GM23338 (cell line): ENCODE data around the gene B4GALT2. TPM values are rescaled to one million over a fixed set of nuclear protein-coding genes. Genes with fewer than 3 reads are reported as not detected.

Experiments
- ATAC-seq: fragments of 200-7000 bp; cut with Tn5 transposase; 3 replicates; pipeline ENCODE4 v1.9.1; 2020
- DNase-seq: peaks from one replicate; pipeline ENCODE4 v3.0.0-alpha.2; 2015; ENCODE audit warnings: low spot score
- H2AFZ ChIP-seq: fragments of 200-600 bp; sonication (generic); 2 replicates; pipeline ENCODE4 v1.8.0; 2016; ENCODE audit warnings: antibody characterized with exemption, mild to moderate bottlenecking, moderate library complexity
- H3F3A ChIP-seq: fragments of 200-600 bp; sonication (generic); replicated peaks from 2 replicates; pipeline ENCODE4 v1.8.0; 2017; ENCODE audit warnings: antibody characterized with exemption, mixed run types, low read depth
- H3K27ac ChIP-seq: fragments of 200-600 bp; sonication (generic); 2 replicates; pipeline ENCODE4 v1.6.1; 2016; ENCODE audit warnings: low read depth
- H3K27me3 ChIP-seq: fragments of 200-600 bp; sonication (generic); 2 replicates; pipeline ENCODE4 v1.8.0; 2016; ENCODE audit warnings: mild to moderate bottlenecking, mixed run types, moderate library complexity; ENCODE audit not compliant: insufficient read depth
- H3K36me3 ChIP-seq: fragments of 200-600 bp; sonication (generic); 2 replicates; pipeline ENCODE4 v1.8.0; 2016; ENCODE audit warnings: mild to moderate bottlenecking; ENCODE audit not compliant: insufficient read depth
- H3K4me1 ChIP-seq: fragments of 200-600 bp; sonication (generic); 2 replicates; pipeline ENCODE4 v1.8.0; 2016; ENCODE audit warnings: mild to moderate bottlenecking, moderate library complexity; ENCODE audit not compliant: insufficient read depth
- H3K4me2 ChIP-seq: fragments of 200-600 bp; sonication (generic); 2 replicates; pipeline ENCODE4 v1.7.1; 2017; ENCODE audit warnings: mixed run types
- H3K4me3 ChIP-seq: fragments of 200-600 bp; sonication (generic); 2 replicates; pipeline ENCODE4 v1.6.1; 2016; ENCODE audit warnings: mixed run types
- H3K79me2 ChIP-seq: fragments of 200-600 bp; sonication (generic); replicated peaks from 2 replicates; pipeline ENCODE4 v1.8.0; 2017; ENCODE audit warnings: mild to moderate bottlenecking; ENCODE audit not compliant: insufficient read depth
- H3K9me2 ChIP-seq: fragments of 200-600 bp; sonication (generic); 2 replicates; pipeline ENCODE4 v1.8.0; 2017; ENCODE audit not compliant: insufficient read depth
- H4K20me1 ChIP-seq: fragments of 200-600 bp; sonication (generic); replicated peaks from 2 replicates; pipeline ENCODE4 v1.8.0; 2017; ENCODE audit warnings: mild to moderate bottlenecking; ENCODE audit not compliant: insufficient read depth
- H3K27ac Mint-ChIP-seq: 2 replicates; pipeline ENCODE4 v1.8.0; 2020; ENCODE audit warnings: inconsistent platforms, mild to moderate bottlenecking, moderate library complexity, mixed read lengths
- H3K27me3 Mint-ChIP-seq: 3 replicates; pipeline ENCODE4 v1.8.0; 2022; ENCODE audit warnings: low read depth, mild to moderate bottlenecking, moderate library complexity, mixed read lengths, inconsistent platforms; ENCODE audit not compliant: insufficient read depth, poor library complexity
- H3K36me3 Mint-ChIP-seq: 3 replicates; pipeline ENCODE4 v1.8.0; 2021; ENCODE audit warnings: low read depth, mild to moderate bottlenecking, inconsistent platforms, moderate library complexity, mixed read lengths
- H3K4me1 Mint-ChIP-seq: 3 replicates; pipeline ENCODE4 v1.8.0; 2020; ENCODE audit warnings: mild to moderate bottlenecking, inconsistent platforms, mixed read lengths
- H3K4me3 Mint-ChIP-seq: 3 replicates; pipeline ENCODE4 v1.8.0; 2021; ENCODE audit warnings: moderate library complexity, mild to moderate bottlenecking, inconsistent platforms, mixed read lengths
- H3K9me3 Mint-ChIP-seq: 3 replicates; pipeline ENCODE4 v1.8.0; 2020; ENCODE audit warnings: moderate library complexity, mild to moderate bottlenecking, inconsistent platforms, mixed read lengths
- CREB1 ChIP-seq: fragments of 250-450 bp; sonication (Bioruptor Pico); IDR thresholded peaks from 2 replicates; pipeline ENCODE4 v1.5.0; 2020; ENCODE audit warnings: low read depth, mild to moderate bottlenecking, moderate library complexity
- EZH2 ChIP-seq: fragments of 200-600 bp; sonication (generic); IDR thresholded peaks from one replicate; pipeline ENCODE4 v1.8.0; 2017; ENCODE audit warnings: antibody characterized with exemption, mild to moderate bottlenecking, low read depth; ENCODE audit not compliant: unreplicated experiment
- EZH2phosphoT487 ChIP-seq: fragments of 200-600 bp; sonication (generic); IDR thresholded peaks from one replicate; pipeline ENCODE4 v1.8.1; 2018; ENCODE audit warnings: antibody characterized with exemption; ENCODE audit not compliant: unreplicated experiment
- JUNB ChIP-seq: IDR thresholded peaks from one replicate; pipeline ENCODE4 v1.6.1; 2016; ENCODE audit warnings: antibody characterized with exemption; ENCODE audit not compliant: unreplicated experiment
- NANOG ChIP-seq: IDR thresholded peaks from 2 replicates; pipeline ENCODE4 v1.6.1; 2016; ENCODE audit warnings: antibody characterized with exemption, borderline replicate concordance
- POLR2AphosphoS5 ChIP-seq: IDR thresholded peaks from 2 replicates; pipeline ENCODE4 v1.6.1; 2016; ENCODE audit warnings: antibody characterized with exemption, low read depth
- STAT1 ChIP-seq: IDR thresholded peaks from one replicate; pipeline ENCODE4 v1.6.1; 2016; ENCODE audit warnings: antibody characterized with exemption; ENCODE audit not compliant: unreplicated experiment
- ZNF114 ChIP-seq: fragments of 250-450 bp; sonication (Bioruptor Pico); IDR thresholded peaks from 2 replicates; pipeline ENCODE4 v1.5.0; 2020; ENCODE audit warnings: mild to moderate bottlenecking, moderate library complexity
- ZNF331 ChIP-seq: fragments of 250-450 bp; sonication (Bioruptor Pico); IDR thresholded peaks from 2 replicates; pipeline ENCODE4 v1.5.0; 2020; ENCODE audit warnings: low read depth, mild to moderate bottlenecking, moderate library complexity
- polyA plus RNA-seq: library from polyadenylated mRNA; unstranded; fragments of >200 nt; fragmentation: Nextera tagmentation; extraction: Ambion mirVana; gene quantifications from 2 replicates; pipeline ENCODE4 v1.2.1, GENCODE V29; 2016
- total RNA-seq: library from RNA; depleted of rRNA; stranded (reverse); fragments of >200 nt; shearing (Covaris generic); gene quantifications from 2 replicates; pipeline ENCODE4 v1.2.3, GENCODE V29; 2014
- TF ChIP-seq, protein P1 (sequence below): fragments of 250-450 bp; sonication (Bioruptor Pico); IDR thresholded peaks from 2 replicates; pipeline ENCODE4 v1.5.0; 2020; ENCODE audit warnings: mild to moderate bottlenecking, moderate library complexity
- TF ChIP-seq, protein P2 (sequence below): IDR thresholded peaks from 2 replicates; pipeline ENCODE4 v1.6.1; 2016; ENCODE audit warnings: antibody characterized with exemption
- TF ChIP-seq, protein P3 (sequence below), 2 experiments: fragments of 200-600 bp in 1 of 2; sonication (generic) in 1 of 2; conservative IDR thresholded peaks; 2 replicates each; pipeline versions ENCODE4 v1.5.1 to v1.6.1; 2016 to 2017; ENCODE audit warnings: antibody characterized with exemption in 2 of 2, low read depth in 2 of 2, mild to moderate bottlenecking in 2 of 2, moderate library complexity in 1 of 2

The B4GALT2 gene
- total and polyA plus RNA-seq, 2 experiments from 2014 or later = 22.4 to 63.1 TPM

DNA sequence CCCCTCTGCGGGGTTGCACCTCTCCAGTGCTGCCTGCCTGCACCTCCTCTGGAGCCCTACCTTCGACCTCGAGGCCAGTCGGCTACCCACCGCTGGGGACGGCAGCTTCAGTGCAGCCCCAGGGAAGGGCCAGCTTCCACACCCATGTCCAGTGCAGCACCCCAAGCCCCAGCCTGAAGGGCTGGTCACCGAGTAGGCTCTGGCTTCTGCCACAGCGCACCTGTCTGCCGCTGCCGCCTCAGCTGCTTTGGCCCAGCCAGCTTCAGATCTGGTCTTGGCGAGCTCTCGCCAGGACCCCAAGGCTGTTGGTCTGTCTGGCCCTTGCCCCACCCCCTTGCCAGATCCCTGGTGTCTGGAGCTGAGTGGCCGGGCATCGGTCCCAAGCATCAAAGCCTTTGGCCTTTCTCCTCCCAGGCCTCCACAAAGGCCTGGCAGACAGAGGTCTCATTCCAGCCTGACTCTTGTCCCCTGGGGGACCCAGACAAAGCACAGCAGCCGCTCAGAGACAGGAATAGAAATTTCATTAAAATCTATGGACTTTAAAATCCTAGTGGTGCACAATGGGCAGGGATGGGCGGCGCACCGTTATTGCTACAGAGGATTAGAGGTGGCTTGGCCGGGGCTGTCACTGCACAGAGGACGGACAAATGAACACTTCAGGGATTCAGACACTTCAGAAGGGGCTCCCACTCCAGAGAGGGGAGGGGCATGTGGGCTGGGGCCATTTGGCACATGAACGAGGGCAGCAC lies 17.1 kb downstream of the B4GALT2 start:
- H3F3A ChIP-seq = peaks cover 13% of the 10 kb centered on the region
- Mint-ChIP-seq H3K9me3 (no peaks in the 10 kb centered on the region), H3K4me1 (peaks cover 29% of the 10 kb centered on the region), H3K4me3 (no peak overlapping the region), H3K36me3 (peaks cover 30% of the 10 kb centered on the region), H3K27me3 (peaks cover 34% of the 10 kb centered on the region), H3K27ac (no peak overlapping the region)
- no peak overlapping the region for H3K27ac ChIP-seq
- H3K36me3 ChIP-seq = 0 out of 2 replicates have a peak, but pooled peaks cover 3% of the 10 kb centered on the region
- H3K9me2 ChIP-seq = no peaks in the 10 kb centered on the region
- H3K27me3 ChIP-seq = peaks cover 6% of the 10 kb centered on the region; the same call in 1 of the 2 replicates
- TF ChIP-seq STAT1 (no peak), CREB1 (no peak), ZNF331 (CRISPR knock-in tag) (no peak), NANOG (no peak), ZNF114 (CRISPR knock-in tag) (no peak), JUNB (no peak), EZH2phosphoT487 (no peak), EZH2 (no peak), POLR2AphosphoS5 (no peak)
- TF ChIP-seq, protein P1, sequence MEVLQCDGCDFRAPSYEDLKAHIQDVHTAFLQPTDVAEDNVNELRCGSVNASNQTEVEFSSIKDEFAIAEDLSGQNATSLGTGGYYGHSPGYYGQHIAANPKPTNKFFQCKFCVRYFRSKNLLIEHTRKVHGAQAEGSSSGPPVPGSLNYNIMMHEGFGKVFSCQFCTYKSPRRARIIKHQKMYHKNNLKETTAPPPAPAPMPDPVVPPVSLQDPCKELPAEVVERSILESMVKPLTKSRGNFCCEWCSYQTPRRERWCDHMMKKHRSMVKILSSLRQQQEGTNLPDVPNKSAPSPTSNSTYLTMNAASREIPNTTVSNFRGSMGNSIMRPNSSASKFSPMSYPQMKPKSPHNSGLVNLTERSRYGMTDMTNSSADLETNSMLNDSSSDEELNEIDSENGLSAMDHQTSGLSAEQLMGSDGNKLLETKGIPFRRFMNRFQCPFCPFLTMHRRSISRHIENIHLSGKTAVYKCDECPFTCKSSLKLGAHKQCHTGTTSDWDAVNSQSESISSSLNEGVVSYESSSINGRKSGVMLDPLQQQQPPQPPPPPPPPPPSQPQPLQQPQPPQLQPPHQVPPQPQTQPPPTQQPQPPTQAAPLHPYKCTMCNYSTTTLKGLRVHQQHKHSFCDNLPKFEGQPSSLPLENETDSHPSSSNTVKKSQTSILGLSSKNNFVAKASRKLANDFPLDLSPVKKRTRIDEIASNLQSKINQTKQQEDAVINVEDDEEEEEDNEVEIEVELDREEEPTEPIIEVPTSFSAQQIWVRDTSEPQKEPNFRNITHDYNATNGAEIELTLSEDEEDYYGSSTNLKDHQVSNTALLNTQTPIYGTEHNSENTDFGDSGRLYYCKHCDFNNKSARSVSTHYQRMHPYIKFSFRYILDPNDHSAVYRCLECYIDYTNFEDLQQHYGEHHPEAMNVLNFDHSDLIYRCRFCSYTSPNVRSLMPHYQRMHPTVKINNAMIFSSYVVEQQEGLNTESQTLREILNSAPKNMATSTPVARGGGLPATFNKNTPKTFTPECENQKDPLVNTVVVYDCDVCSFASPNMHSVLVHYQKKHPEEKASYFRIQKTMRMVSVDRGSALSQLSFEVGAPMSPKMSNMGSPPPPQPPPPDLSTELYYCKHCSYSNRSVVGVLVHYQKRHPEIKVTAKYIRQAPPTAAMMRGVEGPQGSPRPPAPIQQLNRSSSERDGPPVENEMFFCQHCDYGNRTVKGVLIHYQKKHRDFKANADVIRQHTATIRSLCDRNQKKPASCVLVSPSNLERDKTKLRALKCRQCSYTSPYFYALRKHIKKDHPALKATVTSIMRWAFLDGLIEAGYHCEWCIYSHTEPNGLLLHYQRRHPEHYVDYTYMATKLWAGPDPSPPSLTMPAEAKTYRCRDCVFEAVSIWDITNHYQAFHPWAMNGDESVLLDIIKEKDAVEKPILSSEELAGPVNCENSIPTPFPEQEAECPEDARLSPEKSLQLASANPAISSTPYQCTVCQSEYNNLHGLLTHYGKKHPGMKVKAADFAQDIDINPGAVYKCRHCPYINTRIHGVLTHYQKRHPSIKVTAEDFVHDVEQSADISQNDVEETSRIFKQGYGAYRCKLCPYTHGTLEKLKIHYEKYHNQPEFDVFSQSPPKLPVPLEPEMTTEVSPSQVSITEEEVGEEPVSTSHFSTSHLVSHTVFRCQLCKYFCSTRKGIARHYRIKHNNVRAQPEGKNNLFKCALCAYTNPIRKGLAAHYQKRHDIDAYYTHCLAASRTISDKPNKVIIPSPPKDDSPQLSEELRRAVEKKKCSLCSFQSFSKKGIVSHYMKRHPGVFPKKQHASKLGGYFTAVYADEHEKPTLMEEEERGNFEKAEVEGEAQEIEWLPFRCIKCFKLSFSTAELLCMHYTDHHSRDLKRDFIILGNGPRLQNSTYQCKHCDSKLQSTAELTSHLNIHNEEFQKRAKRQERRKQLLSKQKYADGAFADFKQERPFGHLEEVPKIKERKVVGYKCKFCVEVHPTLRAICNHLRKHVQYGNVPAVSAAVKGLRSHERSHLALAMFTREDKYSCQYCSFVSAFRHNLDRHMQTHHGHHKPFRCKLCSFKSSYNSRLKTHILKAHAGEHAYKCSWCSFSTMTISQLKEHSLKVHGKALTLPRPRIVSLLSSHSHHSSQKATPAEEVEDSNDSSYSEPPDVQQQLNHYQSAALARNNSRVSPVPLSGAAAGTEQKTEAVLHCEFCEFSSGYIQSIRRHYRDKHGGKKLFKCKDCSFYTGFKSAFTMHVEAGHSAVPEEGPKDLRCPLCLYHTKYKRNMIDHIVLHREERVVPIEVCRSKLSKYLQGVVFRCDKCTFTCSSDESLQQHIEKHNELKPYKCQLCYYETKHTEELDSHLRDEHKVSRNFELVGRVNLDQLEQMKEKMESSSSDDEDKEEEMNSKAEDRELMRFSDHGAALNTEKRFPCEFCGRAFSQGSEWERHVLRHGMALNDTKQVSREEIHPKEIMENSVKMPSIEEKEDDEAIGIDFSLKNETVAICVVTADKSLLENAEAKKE (CRISPR knock-in tag) = no peak
- TF ChIP-seq, protein P2, sequence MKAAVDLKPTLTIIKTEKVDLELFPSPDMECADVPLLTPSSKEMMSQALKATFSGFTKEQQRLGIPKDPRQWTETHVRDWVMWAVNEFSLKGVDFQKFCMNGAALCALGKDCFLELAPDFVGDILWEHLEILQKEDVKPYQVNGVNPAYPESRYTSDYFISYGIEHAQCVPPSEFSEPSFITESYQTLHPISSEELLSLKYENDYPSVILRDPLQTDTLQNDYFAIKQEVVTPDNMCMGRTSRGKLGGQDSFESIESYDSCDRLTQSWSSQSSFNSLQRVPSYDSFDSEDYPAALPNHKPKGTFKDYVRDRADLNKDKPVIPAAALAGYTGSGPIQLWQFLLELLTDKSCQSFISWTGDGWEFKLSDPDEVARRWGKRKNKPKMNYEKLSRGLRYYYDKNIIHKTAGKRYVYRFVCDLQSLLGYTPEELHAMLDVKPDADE = no peak
- TF ChIP-seq, protein P3, sequence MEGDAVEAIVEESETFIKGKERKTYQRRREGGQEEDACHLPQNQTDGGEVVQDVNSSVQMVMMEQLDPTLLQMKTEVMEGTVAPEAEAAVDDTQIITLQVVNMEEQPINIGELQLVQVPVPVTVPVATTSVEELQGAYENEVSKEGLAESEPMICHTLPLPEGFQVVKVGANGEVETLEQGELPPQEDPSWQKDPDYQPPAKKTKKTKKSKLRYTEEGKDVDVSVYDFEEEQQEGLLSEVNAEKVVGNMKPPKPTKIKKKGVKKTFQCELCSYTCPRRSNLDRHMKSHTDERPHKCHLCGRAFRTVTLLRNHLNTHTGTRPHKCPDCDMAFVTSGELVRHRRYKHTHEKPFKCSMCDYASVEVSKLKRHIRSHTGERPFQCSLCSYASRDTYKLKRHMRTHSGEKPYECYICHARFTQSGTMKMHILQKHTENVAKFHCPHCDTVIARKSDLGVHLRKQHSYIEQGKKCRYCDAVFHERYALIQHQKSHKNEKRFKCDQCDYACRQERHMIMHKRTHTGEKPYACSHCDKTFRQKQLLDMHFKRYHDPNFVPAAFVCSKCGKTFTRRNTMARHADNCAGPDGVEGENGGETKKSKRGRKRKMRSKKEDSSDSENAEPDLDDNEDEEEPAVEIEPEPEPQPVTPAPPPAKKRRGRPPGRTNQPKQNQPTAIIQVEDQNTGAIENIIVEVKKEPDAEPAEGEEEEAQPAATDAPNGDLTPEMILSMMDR (conservative IDR thresholded peaks at IDR 0.05; ENCODE audit: low read depth in 2 of 2) = no peak
- no peak overlapping the region for H3K4me3 ChIP-seq
- H3K4me2 ChIP-seq = no peak overlapping the region
- no peaks in the 10 kb centered on the region for H3K79me2 ChIP-seq
- no peak overlapping the region for H2AFZ ChIP-seq
- ATAC-seq (no peak), DNase-seq (no peak)
- no peaks in the 10 kb centered on the region for H4K20me1 ChIP-seq
- H3K4me1 ChIP-seq = peaks cover 10% of the 10 kb centered on the region
